ENCODE data around the gene ATG9B.

The ATG9B gene

GRCh38 chr7:151035902-151036301 is 11.6 kb upstream of the ATG9B start:
- Histone ChIP-seq H3K27ac (ENCODE audit: low read length) (no peak overlapping the region), H3F3A (ENCODE audit: insufficient read depth, low read length) (no peaks in the 10 kb centered on the region), H3K27me3 (replicated peaks; ENCODE audit: insufficient read depth, low read length) (no peaks in the 10 kb centered on the region), H2AFZ (ENCODE audit: low read length) (no peak overlapping the region), H4K20me1 (ENCODE audit: insufficient read depth, low read length) (no peaks in the 10 kb centered on the region), H3K9me3 (replicated peaks; ENCODE audit: insufficient read depth, low read length) (no peaks in the 10 kb centered on the region), H3K79me2 (ENCODE audit: low read length) (0 out of 2 replicates have a peak, but pooled peaks cover 7% of the 10 kb centered on the region), H3K4me2 (ENCODE audit: low read depth, low read length) (no peak overlapping the region), H3K9me2 (replicated peaks; ENCODE audit: insufficient read depth, low read length) (no peaks in the 10 kb centered on the region), H3K4me3 (ENCODE audit: low read length) (no peak overlapping the region), H3K36me3 (replicated peaks; ENCODE audit: insufficient read depth, low read length) (no peaks in the 10 kb centered on the region), H3K9ac (ENCODE audit: low read length) (no peak overlapping the region), H3K4me1 (ENCODE audit: low read length) (no peaks in the 10 kb centered on the region)
- no peak for DNase-seq
- TF ChIP-seq CTCF (IDR thresholded peaks at IDR 0.05; ENCODE audit: low read length), result no peak
- no peak for TF ChIP-seq EZH2phosphoT487 (IDR thresholded peaks at IDR 0.05; ENCODE audit: low read length)
- TF ChIP-seq EZH2 (optimal IDR thresholded peaks at IDR 0.05; ENCODE audit: low read depth, low read length), result no peak

- no peak overlapping the region for H3K9ac ChIP-seq (ENCODE audit: low read length)
- no peak overlapping the region for H3K4me3 ChIP-seq (ENCODE audit: low read length)
- no peaks in the 10 kb centered on the region for H3K9me2 ChIP-seq (replicated peaks; ENCODE audit: insufficient read depth, low read length)
- no peak for DNase-seq
- no peak overlapping the region for H3K4me2 ChIP-seq (ENCODE audit: low read depth, low read length)
- H3K27me3 ChIP-seq (replicated peaks; ENCODE audit: insufficient read depth, low read length), result no peaks in the 10 kb centered on the region
- H2AFZ ChIP-seq (ENCODE audit: low read length), result no peak overlapping the region
- 0 out of 2 replicates have a peak, but pooled peaks cover 7% of the 10 kb centered on the region for H3K79me2 ChIP-seq (ENCODE audit: low read length)
- no peaks in the 10 kb centered on the region for H3F3A ChIP-seq (ENCODE audit: insufficient read depth, low read length)
- no peak overlapping the region for H3K27ac ChIP-seq (ENCODE audit: low read length)
- H4K20me1 ChIP-seq (ENCODE audit: insufficient read depth, low read length), result no peaks in the 10 kb centered on the region
- H3K36me3 ChIP-seq (replicated peaks; ENCODE audit: insufficient read depth, low read length), result no peaks in the 10 kb centered on the region
- no peaks in the 10 kb centered on the region for H3K9me3 ChIP-seq (replicated peaks; ENCODE audit: insufficient read depth, low read length)
- TF ChIP-seq CTCF (IDR thresholded peaks at IDR 0.05; ENCODE audit: low read length) (no peak), EZH2phosphoT487 (IDR thresholded peaks at IDR 0.05; ENCODE audit: low read length) (no peak), EZH2 (optimal IDR thresholded peaks at IDR 0.05; ENCODE audit: low read depth, low read length) (no peak)
- no peaks in the 10 kb centered on the region for H3K4me1 ChIP-seq (ENCODE audit: low read length)
Measured at GRCh38 chr7:151035026-151035717, 10.9 kb upstream of the ATG9B start.

GRCh38 chr7:151034312-151035025 is 10.2 kb upstream of the ATG9B start:
- H3K4me3 ChIP-seq (ENCODE audit: low read length), result no peak overlapping the region
- no peaks in the 10 kb centered on the region for H3K27me3 ChIP-seq (replicated peaks; ENCODE audit: insufficient read depth, low read length)
- H3K9ac ChIP-seq (ENCODE audit: low read length), result no peak overlapping the region
- no peak overlapping the region for H3K4me2 ChIP-seq (ENCODE audit: low read depth, low read length)
- no peaks in the 10 kb centered on the region for H3K4me1 ChIP-seq (ENCODE audit: low read length)
- peaks cover 13% of the 10 kb centered on the region for H3K79me2 ChIP-seq (ENCODE audit: low read length)
- H4K20me1 ChIP-seq (ENCODE audit: insufficient read depth, low read length), result no peaks in the 10 kb centered on the region
- no peaks in the 10 kb centered on the region for H3K9me3 ChIP-seq (replicated peaks; ENCODE audit: insufficient read depth, low read length)
- no peak overlapping the region for H3K27ac ChIP-seq (ENCODE audit: low read length)
- H2AFZ ChIP-seq (ENCODE audit: low read length), result no peak overlapping the region
- H3F3A ChIP-seq (ENCODE audit: insufficient read depth, low read length), result no peaks in the 10 kb centered on the region
- no peaks in the 10 kb centered on the region for H3K36me3 ChIP-seq (replicated peaks; ENCODE audit: insufficient read depth, low read length)
- no peak for DNase-seq
- no peaks in the 10 kb centered on the region for H3K9me2 ChIP-seq (replicated peaks; ENCODE audit: insufficient read depth, low read length)
- TF ChIP-seq EZH2 (optimal IDR thresholded peaks at IDR 0.05; ENCODE audit: low read depth, low read length) (no peak), CTCF (IDR thresholded peaks at IDR 0.05; ENCODE audit: low read length) (no peak), EZH2phosphoT487 (IDR thresholded peaks at IDR 0.05; ENCODE audit: low read length) (no peak)

Data from MM.1S (cell line).